Left renal pelvis (tissue), 4 donors: ENCODE data around the gene CENPU. TPM values are rescaled to one million over a fixed set of nuclear protein-coding genes. Genes with fewer than 3 reads are reported as not detected.
"Not testable (repeated sequence)": the region's sequence is repeated elsewhere in the genome, so short reads cannot be mapped to it uniquely, and the experiment has no call there.

Source experiments
- DNase-seq, 4 donors: peaks; one replicate each; pipeline ENCODE4 v3.0.0-alpha.2; 2013; ENCODE audit warnings: low read depth in 4 of 4, low spot score in 3 of 4
- polyA plus RNA-seq, 4 donors: library from polyadenylated mRNA; unstranded; fragments of 120-200 nt; gene quantifications; one replicate each; pipeline ENCODE4 v1.2.1, GENCODE V29; 2013; ENCODE audit not compliant: insufficient read length in 4 of 4

CENPU gene, protein sequence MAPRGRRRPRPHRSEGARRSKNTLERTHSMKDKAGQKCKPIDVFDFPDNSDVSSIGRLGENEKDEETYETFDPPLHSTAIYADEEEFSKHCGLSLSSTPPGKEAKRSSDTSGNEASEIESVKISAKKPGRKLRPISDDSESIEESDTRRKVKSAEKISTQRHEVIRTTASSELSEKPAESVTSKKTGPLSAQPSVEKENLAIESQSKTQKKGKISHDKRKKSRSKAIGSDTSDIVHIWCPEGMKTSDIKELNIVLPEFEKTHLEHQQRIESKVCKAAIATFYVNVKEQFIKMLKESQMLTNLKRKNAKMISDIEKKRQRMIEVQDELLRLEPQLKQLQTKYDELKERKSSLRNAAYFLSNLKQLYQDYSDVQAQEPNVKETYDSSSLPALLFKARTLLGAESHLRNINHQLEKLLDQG
- 10 to 100 TPM; 38.4 to 48.8 (median 42.8) TPM for polyA plus RNA-seq

- DNase-seq, result peak; percentile 97 to 98 (median 98)
Observed at GRCh38 chr4:184733654-184734524, at the start of gene CENPU. TSS of gene CENPU (minus strand) at chr4:184734096. CDS start at chr4:184734062, 34 bp downstream.

DNA sequence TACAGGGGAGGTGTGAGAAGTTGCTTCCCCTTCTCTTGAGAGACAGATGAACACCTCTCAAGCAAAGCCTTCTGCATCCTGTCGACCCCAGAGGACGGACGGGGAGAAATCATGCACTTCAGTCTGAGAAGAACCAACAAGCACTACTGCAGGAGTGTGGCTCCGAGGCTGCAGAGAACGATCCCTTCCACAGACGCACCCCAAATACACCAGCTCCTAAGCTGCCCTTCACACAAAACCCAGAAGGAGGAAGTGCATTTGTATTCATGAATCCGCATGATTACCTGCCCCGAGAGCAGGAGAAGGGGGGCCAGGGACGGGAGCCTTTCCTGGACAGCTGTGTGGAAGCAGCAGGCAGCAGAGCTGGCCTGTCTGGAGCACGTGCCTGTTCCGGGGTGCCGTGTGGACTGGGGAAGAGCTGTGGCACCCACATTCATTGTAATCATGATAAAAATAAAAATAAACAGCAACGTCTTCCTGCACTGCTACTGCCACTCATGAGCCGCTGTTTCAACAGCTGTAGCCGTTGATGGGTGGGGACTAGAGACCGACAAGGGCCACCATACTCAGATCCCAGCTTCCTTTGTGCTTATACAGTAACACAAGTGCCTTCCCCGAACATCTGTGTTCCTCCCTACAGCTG lies 49.0 kb upstream of the CENPU start:
- DNase-seq, result no peak

GRCh38 chr4:184779160-184779559 lies 45.3 kb upstream of the CENPU start:
- not testable (repeated sequence) for DNase-seq

DNA sequence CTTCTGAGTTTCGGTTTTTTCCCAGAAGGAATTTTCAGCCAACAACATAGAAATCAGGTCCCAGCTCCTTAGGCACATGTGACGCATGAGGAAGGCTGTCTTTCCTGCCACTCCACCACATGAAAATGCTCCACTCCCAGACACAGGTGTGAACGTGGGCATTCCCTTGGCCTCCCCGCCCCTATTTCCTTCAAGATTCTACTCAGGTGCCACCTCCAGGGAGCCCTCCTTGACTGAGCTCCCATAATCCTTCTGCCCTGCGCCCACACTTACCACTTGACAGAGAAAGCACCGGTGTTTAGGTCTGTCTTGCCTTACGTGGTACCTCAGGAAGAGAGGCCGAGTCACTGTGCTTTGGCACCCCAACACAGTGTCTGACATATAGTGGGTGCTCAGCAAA lies 44.4 kb upstream of the CENPU start:
- DNase-seq, result no peak

DNA sequence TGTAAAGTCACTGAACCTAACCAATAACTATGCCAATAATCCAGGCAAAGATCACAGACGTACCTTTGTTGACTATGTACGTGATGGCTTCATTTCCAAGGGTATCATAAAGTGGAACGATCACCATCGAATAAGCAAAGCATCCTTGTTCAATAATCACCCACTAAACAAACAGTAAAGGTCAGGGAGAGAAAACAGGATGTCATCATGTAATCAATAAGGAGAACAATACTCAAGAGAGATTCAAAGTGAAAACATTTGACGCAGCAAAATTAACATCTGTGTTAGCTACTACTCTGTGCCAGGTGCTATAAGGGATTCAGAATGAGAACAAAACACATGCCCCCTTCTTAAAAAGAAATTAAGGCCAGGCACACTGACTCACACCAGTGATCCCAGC lies 42.9 kb upstream of the CENPU start:
- DNase-seq, result no peak

GRCh38 chr4:184775854-184776555 lies 42.1 kb upstream of the CENPU start:
- no peak for DNase-seq

GRCh38 chr4:184774152-184774551 lies 40.3 kb upstream of the CENPU start:
- DNase-seq, result no peak

GRCh38 chr4:184771416-184771815 lies 37.5 kb upstream of the CENPU start:
- no peak for DNase-seq

GRCh38 chr4:184769141-184769765 lies 35.4 kb upstream of the CENPU start:
- DNase-seq, result no peak

GRCh38 chr4:184768296-184768695 lies 34.4 kb upstream of the CENPU start:
- no peak for DNase-seq

- no peak for DNase-seq
Observed at GRCh38 chr4:184766446-184766845, 32.5 kb upstream of the CENPU start.

- no peak for DNase-seq
Observed at GRCh38 chr4:184765473-184766340, 31.8 kb upstream of the CENPU start.

- no peak for DNase-seq
Observed at GRCh38 chr4:184764601-184765000, 30.7 kb upstream of the CENPU start.

GRCh38 chr4:184763150-184763780 lies 29.4 kb upstream of the CENPU start:
- DNase-seq, result no peak

DNA sequence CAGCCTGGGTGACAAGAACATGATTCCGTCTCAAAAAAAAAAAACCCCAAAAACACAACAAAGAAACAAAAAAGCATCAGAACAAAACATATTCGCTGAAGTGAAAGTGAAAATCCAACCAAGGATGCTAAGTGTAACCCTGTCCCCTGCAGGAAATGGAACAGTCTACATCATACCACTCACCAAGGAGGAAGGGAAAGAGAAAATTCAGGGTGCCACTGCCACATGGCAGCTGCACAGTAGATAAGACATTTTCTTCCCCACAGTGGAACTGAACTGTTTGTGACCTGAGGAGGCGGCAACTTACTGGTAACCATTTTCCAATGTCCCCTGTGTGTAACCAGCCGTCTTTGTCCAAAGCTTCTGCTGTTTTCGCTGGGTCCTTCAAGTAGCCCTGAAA lies 28.2 kb upstream of the CENPU start:
- no peak for DNase-seq

GRCh38 chr4:184760681-184761080 lies 26.8 kb upstream of the CENPU start:
- no peak for DNase-seq

DNA sequence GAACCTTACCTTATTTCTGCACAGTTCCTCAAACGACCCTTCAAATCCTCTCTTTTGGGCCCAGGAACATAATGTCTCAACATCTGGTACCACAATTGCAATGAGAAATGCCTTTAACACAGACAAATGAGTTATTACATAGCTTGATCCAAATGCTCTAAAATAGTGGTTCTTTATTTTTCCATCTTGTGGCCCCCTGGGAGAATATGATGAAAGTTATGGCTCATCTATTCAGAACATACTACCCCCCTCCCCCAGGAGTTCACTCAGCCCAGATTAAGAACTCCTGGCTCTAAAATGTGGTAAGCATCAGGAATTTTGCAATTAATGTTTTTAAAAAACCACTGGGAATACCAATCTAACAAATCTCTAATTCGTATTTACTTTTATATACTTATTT lies 23.9 kb upstream of the CENPU start:
- DNase-seq, result no peak

DNA sequence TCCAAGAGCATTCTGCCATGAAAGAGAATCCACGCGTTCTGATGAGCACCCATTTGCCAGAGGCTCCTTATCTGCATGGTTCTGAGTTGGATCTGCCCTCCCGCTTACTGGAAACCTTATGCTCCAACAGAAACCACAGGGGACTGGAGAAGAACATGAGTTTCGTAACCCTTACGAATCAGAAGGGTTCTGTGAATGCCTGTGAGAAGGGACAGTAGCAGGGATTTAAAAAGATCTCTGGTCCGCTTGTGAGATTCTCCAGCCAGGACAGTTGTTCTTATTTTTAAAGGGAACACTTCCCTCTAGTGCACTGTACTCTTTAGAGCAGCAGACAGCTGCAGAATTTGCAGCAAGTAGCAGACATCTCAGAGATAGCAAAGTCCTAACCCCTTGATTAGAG lies 22.5 kb upstream of the CENPU start:
- no peak for DNase-seq

DNA sequence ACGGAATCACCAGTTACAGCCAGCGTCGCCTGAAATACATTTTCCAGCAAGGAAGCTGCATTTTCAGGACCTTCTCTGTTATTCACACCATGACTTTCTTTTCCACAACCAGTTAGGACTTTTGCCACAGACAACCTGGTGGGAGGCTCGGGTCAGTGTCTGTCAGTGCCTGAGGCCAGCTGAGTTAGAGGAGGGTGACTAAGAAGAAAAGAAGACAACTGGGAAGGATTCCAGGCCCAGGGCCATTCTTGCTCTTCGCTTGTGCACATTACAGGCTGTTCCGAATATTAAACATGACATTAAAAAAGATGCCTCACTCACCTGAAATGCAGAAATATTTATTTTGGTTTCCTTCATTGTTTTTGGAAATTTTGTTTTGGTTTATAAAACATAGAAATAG lies 21.4 kb upstream of the CENPU start:
- no peak for DNase-seq
